ENCODE data around the gene GPR39.

The GPR39 gene

GRCh38 chr2:132609101-132609890 lies 192.7 kb downstream of the GPR39 start:
- DNase-seq, result no peak

GRCh38 chr2:132611719-132612118 lies 195.1 kb downstream of the GPR39 start:
- no peak for DNase-seq

GRCh38 chr2:132615329-132616085 lies 198.9 kb downstream of the GPR39 start:
- no peak for DNase-seq

- no peak for DNase-seq
These were observed 201.4 kb downstream of the GPR39 start for GRCh38 chr2:132617989-132618388.

GRCh38 chr2:132618734-132619133 lies 202.1 kb downstream of the GPR39 start:
- no peak for DNase-seq

GRCh38 chr2:132620115-132620514 lies 203.5 kb downstream of the GPR39 start:
- DNase-seq, result no peak

- DNase-seq, result no peak
These were observed 204.7 kb downstream of the GPR39 start for GRCh38 chr2:132621131-132621875.

GRCh38 chr2:132623096-132623839 lies 206.7 kb downstream of the GPR39 start:
- no peak for DNase-seq

GRCh38 chr2:132627536-132627935 lies 210.9 kb downstream of the GPR39 start:
- no peak for DNase-seq

GRCh38 chr2:132632000-132632649 lies 215.5 kb downstream of the GPR39 start:
- DNase-seq, result no peak

GRCh38 chr2:132633635-132634034 lies 217.0 kb downstream of the GPR39 start:
- no peak for DNase-seq

GRCh38 chr2:132636346-132636745 lies 219.7 kb downstream of the GPR39 start:
- DNase-seq, result no peak

GRCh38 chr2:132638313-132639040 lies 221.9 kb downstream of the GPR39 start:
- DNase-seq, result no peak

GRCh38 chr2:132640116-132640515 lies 223.5 kb downstream of the GPR39 start:
- no peak for DNase-seq

GRCh38 chr2:132641819-132642218 lies 225.2 kb downstream of the GPR39 start:
- DNase-seq, result no peak

- no peak for DNase-seq
These were observed 225.8 kb downstream of the GPR39 start for GRCh38 chr2:132642415-132642814.

- DNase-seq, result no peak
These were observed 228.6 kb downstream of the GPR39 start for GRCh38 chr2:132645176-132645575.

GRCh38 chr2:132645722-132646539 lies 229.3 kb downstream of the GPR39 start:
- no peak for DNase-seq

- DNase-seq, result no peak
These were observed 230.0 kb downstream of the GPR39 start for GRCh38 chr2:132646540-132647108.

Data from COR-L47 (cell line).